GM12892 (cell line): ENCODE data around the gene LSMEM2.

ENCODE experiments used
- POLR2A ChIP-seq: IDR thresholded peaks from 2 replicates; pipeline ENCODE4 v1.6.1; 2011; ENCODE audit warnings: low read depth, low read length, control low read depth
- POLR2AphosphoS5 ChIP-seq: IDR thresholded peaks from 2 replicates; pipeline ENCODE4 v1.6.1; 2011; ENCODE audit warnings: low read depth, low read length, control low read depth
- TAF1 ChIP-seq: IDR thresholded peaks from 2 replicates; pipeline ENCODE4 v1.6.1; 2011; ENCODE audit warnings: low read depth, mild to moderate bottlenecking, control low read depth, low read length, borderline replicate concordance

DNA sequence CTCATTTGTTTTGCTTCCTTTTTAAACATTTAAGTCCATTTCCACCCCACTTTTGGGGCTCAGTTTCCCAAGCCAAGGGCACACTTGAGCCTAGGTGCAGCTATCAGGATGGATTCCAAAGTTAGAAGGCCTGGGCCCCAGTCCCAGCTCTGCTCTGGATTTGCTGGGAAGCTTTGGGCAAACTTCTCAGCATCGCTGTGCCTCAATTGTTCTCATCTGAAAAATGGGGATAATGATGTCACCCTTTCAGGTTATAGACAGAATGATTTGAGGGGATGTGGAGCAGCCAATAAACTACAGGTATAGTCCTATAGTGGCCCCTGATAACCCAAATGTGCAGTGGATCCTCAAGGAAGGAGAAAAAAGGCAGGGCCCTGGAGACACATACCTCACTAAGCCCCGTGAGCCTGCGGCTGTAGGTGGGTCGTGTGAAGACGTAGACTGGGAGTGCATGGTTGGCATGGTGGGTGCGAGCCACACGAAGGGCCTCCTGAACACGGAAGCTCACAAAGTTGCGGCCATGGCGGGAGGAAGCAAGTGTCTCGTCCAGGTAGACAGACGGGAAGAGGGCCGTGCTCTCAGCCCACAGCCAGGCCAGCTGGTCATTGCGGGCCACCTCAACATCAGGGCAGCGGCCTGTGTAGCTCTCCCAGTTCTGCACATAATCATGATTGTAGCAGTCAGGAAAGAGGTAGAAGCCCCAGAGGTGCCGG lies 40.5 kb downstream of the LSMEM2 start:
- no peak for TF ChIP-seq POLR2A
- no peak for TF ChIP-seq POLR2AphosphoS5
- no peak for TF ChIP-seq TAF1
